H1 (cell line): ENCODE measurements around the gene CACNG7. TPM values are rescaled to one million over a fixed set of nuclear protein-coding genes. Genes with fewer than 3 reads are reported as not detected.
A peak's percentile ranks its signal among the peaks of the same experiment; 100 is the strongest.

ENCODE experiments used
- CTCF ChIA-PET: fragments of 300-600 bp; sonication (Branson Sonifier 250); formaldehyde crosslinking; loops from one replicate; lab custom pipeline; 2021; ENCODE audit not compliant: partially characterized antibody; lab: Charles Lee
- POLR2A ChIA-PET: fragments of 300-600 bp; sonication (Branson Sonifier 250); formaldehyde crosslinking; loops from one replicate; lab custom pipeline; 2021; ENCODE audit warnings: inconsistent platforms; ENCODE audit not compliant: partially characterized antibody; lab: Charles Lee
- DNase-seq, 2 experiments: peaks; one replicate each; pipeline versions ENCODE4 v3.0.0 to v3.0.0-alpha.2; 2010 to 2022; ENCODE audit warnings: low spot score in 2 of 2, low read depth in 1 of 2, mixed read lengths in 1 of 2
- FAIRE-seq: peaks from 2 replicates; lab custom pipeline; 2011; peaks lifted over from hg19 to GRCh38; lab: Jason Lieb, UNC
- H2AFZ ChIP-seq: 2 replicates; pipeline ENCODE4 v1.8.1; 2012; ENCODE audit warnings: low read length, inconsistent platforms
- H2AK5ac ChIP-seq: 2 replicates; pipeline ENCODE4 v1.6.1; 2013; ENCODE audit warnings: low read depth, low read length
- H2BK120ac ChIP-seq: replicated peaks from 2 replicates; pipeline ENCODE3; 2013; ENCODE audit warnings: low read depth, low read length, inconsistent platforms
- H2BK12ac ChIP-seq: 2 replicates; pipeline ENCODE4 v1.6.1; 2013; ENCODE audit warnings: low read depth, low read length
- H2BK15ac ChIP-seq: 2 replicates; pipeline ENCODE4 v1.6.1; 2013; ENCODE audit warnings: low read length
- H2BK20ac ChIP-seq: 2 replicates; pipeline ENCODE4 v1.6.1; 2013; ENCODE audit warnings: low read length
- H2BK5ac ChIP-seq: 2 replicates; pipeline ENCODE4 v1.6.1; 2013; ENCODE audit warnings: low read depth, low read length
- H3K14ac ChIP-seq: 2 replicates; pipeline ENCODE4 v1.6.1; 2013; ENCODE audit warnings: inconsistent platforms; ENCODE audit not compliant: insufficient read length
- H3K18ac ChIP-seq: 2 replicates; pipeline ENCODE4 v1.6.1; 2013; ENCODE audit warnings: low read length; ENCODE audit errors: extremely low read depth
- H3K23ac ChIP-seq: 2 replicates; pipeline ENCODE4 v1.6.1; 2013; ENCODE audit warnings: inconsistent platforms; ENCODE audit not compliant: insufficient read length
- H3K23me2 ChIP-seq: 2 replicates; pipeline ENCODE4 v1.6.1; 2013; ENCODE audit warnings: low read depth, low read length
- H3K27ac ChIP-seq: 2 replicates; pipeline ENCODE4 v1.6.1; 2011; ENCODE audit warnings: low read depth, low read length, inconsistent platforms
- H3K27me3 ChIP-seq, 4 experiments: replicated peaks in 1 of 4; 1 replicate in 1 of 4; 2 replicates in 3 of 4; pipeline versions ENCODE4 v1.6.1 to v1.8.1; 2011 to 2013; ENCODE audit warnings: low read length in 3 of 4, mild to moderate bottlenecking in 3 of 4, inconsistent platforms in 2 of 4, mixed read lengths in 2 of 4, moderate library complexity in 1 of 4; ENCODE audit not compliant: control insufficient read depth in 3 of 4, insufficient read depth in 3 of 4; ENCODE audit errors: extremely low read depth in 1 of 4
- H3K36me3 ChIP-seq, 4 experiments: 2 replicates each; pipeline versions ENCODE4 v1.6.1 to v1.8.1; 2011 to 2013; ENCODE audit warnings: mild to moderate bottlenecking in 4 of 4, low read length in 3 of 4, moderate library complexity in 2 of 4, control low read depth in 1 of 4, inconsistent platforms in 1 of 4; ENCODE audit not compliant: insufficient read depth in 4 of 4, control insufficient read depth in 2 of 4
- H3K4ac ChIP-seq: replicated peaks from 2 replicates; pipeline ENCODE3; 2013; ENCODE audit warnings: low read length, low read depth, mixed read lengths, inconsistent platforms; ENCODE audit not compliant: insufficient read length
- H3K4me1 ChIP-seq, 4 experiments: replicated peaks in 1 of 4; 1 replicate in 1 of 4; 2 replicates in 3 of 4; pipeline versions ENCODE4 v1.6.1 to v1.8.1; 2011 to 2013; ENCODE audit warnings: low read length in 3 of 4, inconsistent platforms in 2 of 4, mixed read lengths in 1 of 4; ENCODE audit not compliant: insufficient read depth in 4 of 4, control insufficient read depth in 3 of 4
- H3K4me2 ChIP-seq, 2 experiments: 2 replicates each; pipeline versions ENCODE4 v1.6.1 to v1.8.1; 2011 to 2013; ENCODE audit warnings: low read depth in 2 of 2, low read length in 2 of 2, control low read depth in 1 of 2, inconsistent platforms in 1 of 2, mild to moderate bottlenecking in 1 of 2; ENCODE audit not compliant: insufficient read depth in 1 of 2
- H3K4me3 ChIP-seq, 4 experiments: fragments of 200-600, 300-600 bp in 1 of 4; sonication (generic), shearing (Covaris generic), sonication (Bioruptor Twin) in 1 of 4; 2 replicates each; pipeline versions ENCODE4 v1.5.1 to v1.8.1; 2011 to 2016; ENCODE audit warnings: low read length in 4 of 4, low read depth in 3 of 4, control low read depth in 2 of 4, inconsistent platforms in 2 of 4, mild to moderate bottlenecking in 2 of 4, mixed read lengths in 1 of 4, moderate library complexity in 1 of 4; ENCODE audit not compliant: insufficient read depth in 2 of 4; ENCODE audit errors: extremely low read depth in 1 of 4
- H3K56ac ChIP-seq: replicated peaks from 2 replicates; pipeline ENCODE3; 2013; ENCODE audit warnings: low read depth, mild to moderate bottlenecking, mixed read lengths, low read length, inconsistent platforms; ENCODE audit not compliant: insufficient read length
- H3K79me1 ChIP-seq: 2 replicates; pipeline ENCODE4 v1.6.1; 2013; ENCODE audit warnings: low read depth, low read length, control low read depth
- H3K79me2 ChIP-seq, 2 experiments: 2 replicates each; pipeline versions ENCODE4 v1.6.1 to v1.8.1; 2012 to 2013; ENCODE audit warnings: low read length in 2 of 2, mild to moderate bottlenecking in 2 of 2, inconsistent platforms in 1 of 2; ENCODE audit not compliant: insufficient read depth in 2 of 2, control insufficient read depth in 1 of 2
- H3K9ac ChIP-seq, 4 experiments: replicated peaks in 1 of 4; 1 replicate in 1 of 4; 2 replicates in 3 of 4; pipeline versions ENCODE4 v1.6.1 to v1.8.1; 2011 to 2013; ENCODE audit warnings: low read depth in 3 of 4, low read length in 3 of 4, control low read depth in 2 of 4, mild to moderate bottlenecking in 2 of 4, moderate library complexity in 2 of 4, inconsistent platforms in 1 of 4; ENCODE audit errors: extremely low read depth in 1 of 4
- H3K9me3 ChIP-seq, 2 experiments: 2 replicates each; pipeline versions ENCODE4 v1.6.1 to v1.8.1; 2012 to 2013; ENCODE audit warnings: mild to moderate bottlenecking in 2 of 2, moderate library complexity in 2 of 2, control low read depth in 1 of 2, inconsistent platforms in 1 of 2, low read depth in 1 of 2, low read length in 1 of 2, mixed read lengths in 1 of 2; ENCODE audit not compliant: insufficient read depth in 2 of 2
- H4K20me1 ChIP-seq, 2 experiments: replicated peaks in 1 of 2; 2 replicates each; pipeline versions ENCODE3 to v1.8.1; 2011 to 2013; ENCODE audit warnings: inconsistent platforms in 2 of 2, low read length in 2 of 2, mild to moderate bottlenecking in 1 of 2; ENCODE audit not compliant: insufficient read depth in 2 of 2, control insufficient read depth in 1 of 2
- H4K5ac ChIP-seq: 2 replicates; pipeline ENCODE4 v1.6.1; 2013; ENCODE audit warnings: low read length, low read depth, mixed read lengths, inconsistent platforms; ENCODE audit not compliant: insufficient read length
- H4K8ac ChIP-seq: 2 replicates; pipeline ENCODE4 v1.8.0; 2013; ENCODE audit warnings: mild to moderate bottlenecking, moderate library complexity, low read length, inconsistent platforms; ENCODE audit not compliant: insufficient read depth; ENCODE audit errors: extremely low read depth
- H4K91ac ChIP-seq: replicated peaks from 2 replicates; pipeline ENCODE3; 2013; ENCODE audit warnings: low read length, mixed read lengths, inconsistent platforms; ENCODE audit not compliant: insufficient read length
- CBX8 ChIP-seq: fragments of 300-800, 300-1000 bp; sonication (generic); IDR thresholded peaks from 2 replicates; pipeline ENCODE4 v1.7.1; 2016; ENCODE audit warnings: low read depth, low read length, borderline replicate concordance
- POLR2A ChIP-seq, 2 experiments: IDR thresholded peaks; 1 replicate in 1 of 2; 2 replicates in 1 of 2; pipeline ENCODE4 v1.6.1; 2011; ENCODE audit warnings: low read depth in 2 of 2, low read length in 2 of 2, mild to moderate bottlenecking in 2 of 2; ENCODE audit errors: control extremely low read depth in 1 of 2
- POLR2AphosphoS5 ChIP-seq: IDR thresholded peaks from 2 replicates; pipeline ENCODE4 v1.6.1; 2011; ENCODE audit warnings: low read depth, low read length
- whole genome bisulfite sequencing, 2 experiments: shearing (Covaris generic) in 1 of 2; methylation state at CpG; one replicate each; pipeline versions ENCODE4 v1.1.6 to v1.1.7; 2013 to 2015; ENCODE audit warnings: low lambda C conversion rate in 2 of 2, mixed read lengths in 2 of 2, inconsistent platforms in 1 of 2, low coverage in 1 of 2, missing lambda C conversion rate in 1 of 2; ENCODE audit not compliant: insufficient replicate concordance in 2 of 2, insufficient coverage in 1 of 2, insufficient read length in 1 of 2; ENCODE audit errors: extremely low coverage in 1 of 2, missing lambda C conversion rate in 1 of 2; 5-methylcytosine and 5-hydroxymethylcytosine counted together
- polyA plus RNA-seq, 7 experiments: library from polyadenylated mRNA; depleted of rRNA in 3 of 7; stranded (reverse) in 5 of 7; unstranded in 2 of 7; fragments of >200 nt in 5 of 7; fragments of 200-250 nt in 2 of 7; gene quantifications; 1 replicate in 5 of 7; 2 replicates in 1 of 7; 4 replicates in 1 of 7; pipeline versions ENCODE4 v1.2.1 to v1.2.3, GENCODE V29; 2011 to 2013; ENCODE audit warnings: missing spikeins in 2 of 7, mixed read lengths in 2 of 7
- total RNA-seq: library from RNA; stranded (reverse); fragmentation: NEBNext Ultra II Directional; extraction: Animal tissue kit (Norgen Biotek cat#: 25700); gene quantifications from 2 replicates; pipeline ENCODE4 v1.2.1, GENCODE V29; 2021

Gene CACNG7
- total and polyA plus RNA-seq, 2 of the 8 experiments (the other 6 are each of a cell fraction or from before 2014, with no cell fraction given) = 28.9 to 69.8 TPM

- no peak overlapping the region for H2BK12ac ChIP-seq
- H3K27ac ChIP-seq = no peak overlapping the region
- peaks cover 0 to 3% (median 0%) of the 10 kb centered on the region in 4 experiments; a peak in 2 of 7 replicates for H3K27me3 ChIP-seq
- H3K79me2 ChIP-seq = peaks cover 0 to 2% of the 10 kb centered on the region in 2 experiments; a peak in 1 of 4 replicates
- no peak overlapping the region for H3K56ac ChIP-seq
- no peak overlapping the region for H3K18ac ChIP-seq
- DNase-seq (no peak), FAIRE-seq (no peak)
- H3K14ac ChIP-seq = no peak overlapping the region
- no peak overlapping the region for H2AK5ac ChIP-seq
- H3K4me1 ChIP-seq = peaks cover 2 to 11% (median 6%) of the 10 kb centered on the region in 4 experiments
- no peak overlapping the region for H2AFZ ChIP-seq
- ChIA-PET CTCF (interaction anchor here (0.8 to 2.1 kb wide), 14 partner anchors 9 to 153 kb away, joined by 3 to 8 read pairs (median 4); partner anchors contain the start of gene MYADM), POLR2A (interaction anchor here (0.6 to 4.5 kb wide), 12 partner anchors 10 to 238 kb away, joined by 3 to 96 read pairs (median 4); partner anchors contain the start of genes MYADM, PRPF31 and TFPT)
- no peak overlapping the region for H3K4ac ChIP-seq
- no peak overlapping the region for H3K23ac ChIP-seq
- TF ChIP-seq POLR2AphosphoS5 (peak; percentile 92), CBX8 (no peak), POLR2A (IDR thresholded peaks at IDR 0.05; ENCODE audit: control extremely low read depth in 1 of 2, low read depth in 2 of 2, low read length in 2 of 2) (peak; percentile 46 to 67; a peak in 2 of 3 replicates)
- H4K8ac ChIP-seq = no peak overlapping the region
- H3K4me2 ChIP-seq = no peak overlapping the region
- no peak overlapping the region for H3K9ac ChIP-seq
- no peak overlapping the region for H2BK15ac ChIP-seq
- no peak overlapping the region for H4K91ac ChIP-seq
- H2BK20ac ChIP-seq = no peak overlapping the region
- H3K36me3 ChIP-seq = peaks cover 7 to 30% (median 16%) of the 10 kb centered on the region in 4 experiments; a peak in 6 of 8 replicates
- WGBS, 2 experiments = 81% methylated on average over 5 of the region's 6 CpGs; no CpG with 5 or more reads in 1 of the 2 experiments
- H2BK120ac ChIP-seq = no peak overlapping the region
- no peak overlapping the region; the same call in 1 of the 2 replicates for H2BK5ac ChIP-seq
- no peak overlapping the region for H3K4me3 ChIP-seq
- peaks cover 3% of the 10 kb centered on the region; the same call in 1 of the 2 replicates for H3K79me1 ChIP-seq
- H4K20me1 ChIP-seq = peaks cover 1 to 6% of the 10 kb centered on the region in 2 experiments
- no peaks in the 10 kb centered on the region for H3K9me3 ChIP-seq
- H4K5ac ChIP-seq = no peak overlapping the region
- H3K23me2 ChIP-seq = peaks cover 14% of the 10 kb centered on the region
Measured at GRCh38 chr19:53876651-53877224, 32.3 kb upstream of the CACNG7 start.
